Left colon (tissue), 2 donors: ENCODE results near the gene BZW2. TPM values are rescaled to one million over a fixed set of nuclear protein-coding genes. Genes with fewer than 3 reads are reported as not detected.
A peak's percentile ranks its signal among the peaks of the same experiment; 100 is the strongest.

Experiments used
- ATAC-seq: fragments of 200-7000 bp; cut with Tn5 transposase; one replicate; pipeline ENCODE4 v1.9.1; 2020; ENCODE audit warnings: mild to moderate bottlenecking, moderate library complexity
- DNase-seq, 2 donors: peaks; one replicate each; pipeline ENCODE4 v3.0.0-alpha.2; 2020
- intact Hi-C, 2 donors: fragments of 100-400 bp; cut with DNase I in 1 of 2; cut with micrococcal nuclease in 1 of 2; formaldehyde crosslinking; loops; one replicate each; pipeline versions ENCODE4 v1.11.2 to v1.14.0; 2022; cut with DNase I, micrococcal nuclease
- total RNA-seq, 2 donors: library from RNA; stranded (reverse); fragmentation: NEBNext Ultra II Directional; extraction: Animal tissue kit (Norgen Biotek cat#: 25700); gene quantifications; one replicate each; pipeline ENCODE4 v1.2.1, GENCODE V29; 2021
- donor health status: DM: no; HTN: no; CAD: no.
- donor health status: DM: yes; HTN: yes; CAD: no.

Gene BZW2
- total RNA-seq, 2 donors from 2014 or later, result 52.9 to 62.3 TPM

DNA sequence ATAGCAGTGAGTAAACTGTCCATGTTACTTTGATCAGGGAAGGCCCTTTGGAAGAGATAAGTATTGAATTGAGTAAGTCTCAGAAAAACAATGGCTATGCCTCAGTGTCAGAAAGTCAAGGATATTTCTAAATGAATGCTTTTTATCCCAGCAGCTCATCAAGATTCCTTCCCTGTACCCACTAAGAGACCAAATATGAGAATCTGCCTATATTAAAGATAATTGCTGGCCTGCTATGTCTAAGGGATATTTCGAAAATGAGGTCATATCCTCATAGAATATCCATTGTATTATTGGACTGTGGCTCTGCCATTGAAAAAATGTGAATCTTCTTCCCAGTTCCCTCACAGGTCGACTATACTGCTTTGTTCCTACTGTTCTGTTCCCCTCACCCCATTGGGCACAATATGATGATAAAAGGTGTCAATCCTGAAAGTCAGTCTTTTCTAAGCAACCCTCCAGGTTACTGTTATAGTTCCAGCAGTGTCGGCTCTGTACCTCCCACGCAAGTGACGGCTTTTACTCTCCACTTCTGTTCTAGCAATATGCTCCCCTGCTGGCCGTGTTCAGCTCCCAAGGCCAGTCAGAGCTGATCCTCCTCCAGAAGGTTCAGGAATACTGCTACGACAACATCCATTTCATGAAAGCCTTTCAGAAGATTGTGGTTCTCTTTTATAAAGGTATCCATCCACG is 51.7 kb downstream of the BZW2 start:
- intact Hi-C loops, result no loop called here
- ATAC-seq (no peak), DNase-seq (no peak)

DNA sequence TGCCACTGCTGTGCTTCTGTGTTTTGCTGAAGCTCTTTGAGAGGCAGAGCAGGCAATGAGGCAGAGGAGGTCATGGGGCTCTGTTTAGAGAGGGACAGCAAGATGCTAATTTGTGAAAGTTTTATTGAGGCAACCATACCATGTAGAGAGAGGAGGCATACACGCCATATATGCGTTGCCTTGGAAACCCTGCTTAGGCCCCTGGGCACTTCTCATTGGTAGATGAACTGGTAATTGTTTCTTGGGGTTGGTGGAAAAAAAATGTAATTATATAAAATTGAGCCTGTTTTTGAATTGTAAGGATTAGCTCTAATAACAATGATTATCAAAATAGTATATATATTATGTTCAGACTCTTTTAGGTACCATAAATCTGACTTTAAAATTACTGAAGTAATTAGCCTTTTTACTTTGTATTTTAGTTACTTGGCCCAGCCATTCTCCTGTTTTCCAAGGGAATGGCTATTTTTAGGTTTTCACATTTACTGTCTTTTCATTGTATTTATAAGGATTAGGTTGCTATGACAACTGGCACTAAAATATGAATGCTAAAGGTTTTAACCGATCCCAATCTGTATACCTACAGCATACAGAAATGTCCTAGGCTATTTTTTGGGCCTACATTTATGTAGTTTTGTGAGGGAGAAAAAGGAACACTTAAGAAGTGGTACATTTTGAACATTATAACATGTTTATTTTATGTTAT is 52.4 kb downstream of the BZW2 start:
- ATAC-seq (no peak), DNase-seq (no peak)
- intact Hi-C loops, result no loop called here

DNA sequence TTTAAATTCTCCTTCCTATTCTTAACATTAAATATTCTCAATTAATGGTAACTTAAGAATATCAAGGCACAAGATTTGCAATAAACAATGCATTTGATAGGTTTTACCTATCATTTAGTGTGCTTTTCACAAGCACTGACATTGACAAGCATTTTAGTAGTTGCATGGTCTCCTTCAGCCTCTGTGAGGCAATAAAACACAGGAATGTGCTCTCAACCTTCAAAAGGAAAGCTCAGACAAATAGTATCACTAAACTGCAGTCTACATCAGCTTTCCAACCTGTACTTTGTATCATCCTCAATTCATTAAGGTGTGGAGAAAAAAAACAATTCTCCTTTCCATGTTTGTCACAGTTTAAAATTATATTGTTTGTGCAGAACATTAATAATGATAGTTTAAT is 56.5 kb downstream of the BZW2 start:
- intact Hi-C loops, result no loop called here
- peak; percentile 54 for ATAC-seq
- DNase-seq, result no peak

DNA sequence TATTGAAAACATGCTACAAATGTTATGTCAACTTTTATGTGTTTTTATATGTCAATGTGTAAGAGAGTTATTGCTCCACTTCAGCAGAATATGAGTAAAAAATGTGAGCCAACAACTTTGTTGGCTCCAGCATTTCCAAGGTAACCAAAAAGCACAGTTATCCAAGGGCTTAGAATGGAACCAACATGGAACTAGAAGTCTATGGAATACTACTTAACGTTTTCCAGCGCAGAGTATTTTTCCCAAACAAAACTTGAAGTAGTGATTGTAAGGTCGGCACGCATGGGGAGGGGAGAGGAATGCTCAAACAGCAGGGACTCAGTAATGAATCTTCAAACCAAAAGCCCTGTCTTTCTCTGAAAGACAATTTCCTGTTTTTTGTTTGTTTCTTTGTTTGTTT is 62.5 kb downstream of the BZW2 start:
- no peak for ATAC-seq
- intact Hi-C loops, result no loop called here
- no peak for DNase-seq

DNA sequence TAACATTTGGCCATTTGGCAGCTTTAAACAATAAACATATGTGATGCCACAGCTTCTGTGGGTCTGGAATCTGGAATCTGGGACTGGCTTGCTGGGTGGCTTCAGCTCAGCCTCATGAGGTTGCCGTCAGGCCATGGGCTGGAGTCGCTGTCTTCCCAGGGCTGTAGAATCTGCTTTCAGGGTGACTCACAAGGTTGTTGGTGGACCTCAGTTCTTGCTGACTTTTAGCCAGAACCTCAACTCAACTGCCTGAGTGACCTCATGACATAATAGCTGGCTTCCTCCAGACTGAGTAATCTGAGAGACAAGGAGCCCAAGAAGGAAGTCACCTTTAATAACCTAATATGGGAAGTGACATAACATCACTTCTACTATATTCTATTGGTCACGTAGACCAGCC is 63.0 kb downstream of the BZW2 start:
- peak; percentile 34 for ATAC-seq
- intact Hi-C loops, result no loop called here

DNA sequence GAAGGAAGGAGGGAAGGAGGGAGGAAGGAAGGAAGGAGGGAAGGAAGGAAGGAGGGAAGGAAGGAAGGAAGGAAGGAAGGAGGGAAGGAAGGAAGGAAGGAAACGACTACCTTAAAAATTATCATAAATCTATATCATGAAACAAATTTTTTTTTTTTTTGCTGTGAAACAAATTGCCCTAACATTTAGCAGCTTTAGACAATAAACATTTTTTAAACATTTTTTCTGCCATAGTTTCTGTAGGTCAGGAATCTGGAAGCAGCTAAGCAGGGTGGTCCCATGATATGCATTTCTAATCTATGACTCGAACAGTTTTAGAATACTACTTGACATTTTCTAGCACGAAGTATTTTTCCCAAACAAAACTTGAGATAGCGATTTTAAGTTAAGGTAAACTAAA is 64.7 kb downstream of the BZW2 start:
- DNase-seq (no peak), ATAC-seq (no peak)
- intact Hi-C loops, result no loop called here

More for the DNA sequence above, 63.0 kb downstream of the BZW2 start:
- DNase-seq, result no peak

DNA sequence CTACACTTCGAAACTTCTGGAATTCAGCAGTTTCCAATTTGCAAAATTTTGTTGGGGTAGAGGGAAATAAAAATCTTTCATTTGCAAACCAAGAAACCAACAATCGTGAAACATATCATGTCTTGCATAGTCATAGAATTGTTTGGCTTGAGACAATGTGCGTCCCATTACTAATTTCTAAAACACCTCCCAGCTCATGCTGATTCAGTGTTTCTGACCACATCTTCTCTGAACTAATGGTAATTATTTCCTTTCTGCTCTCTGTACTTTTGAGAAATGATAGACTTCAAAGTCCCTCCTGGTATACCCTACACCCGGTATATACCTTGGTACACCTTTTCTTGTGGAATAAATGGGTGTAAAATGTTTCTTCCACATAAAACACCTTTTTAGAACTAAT is 65.7 kb downstream of the BZW2 start:
- intact Hi-C loops, result no loop called here
- DNase-seq, result no peak

DNA sequence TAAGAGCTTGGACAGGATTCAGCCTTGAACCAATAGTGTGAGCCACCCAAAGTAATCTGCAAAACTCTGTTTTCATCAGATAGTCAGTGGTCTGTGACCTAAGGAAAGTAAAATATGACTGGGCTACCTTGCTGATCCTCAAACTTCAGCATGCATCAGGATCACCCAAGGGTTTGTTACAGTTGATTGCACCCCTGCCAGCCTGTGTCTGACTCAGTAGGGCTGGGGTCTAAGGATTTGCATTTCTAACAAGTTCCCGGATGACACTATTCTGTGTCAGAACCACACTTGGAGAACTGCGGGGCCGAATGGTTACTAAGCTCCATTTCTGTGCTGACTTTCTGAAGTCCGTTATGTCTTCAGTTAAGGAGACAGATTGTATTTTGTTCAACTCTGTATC is 66.9 kb downstream of the BZW2 start:
- no peak for DNase-seq
- no peak for ATAC-seq
- intact Hi-C loops, result no loop called here

More for the DNA sequence above, 65.7 kb downstream of the BZW2 start:
- no peak for ATAC-seq

DNA sequence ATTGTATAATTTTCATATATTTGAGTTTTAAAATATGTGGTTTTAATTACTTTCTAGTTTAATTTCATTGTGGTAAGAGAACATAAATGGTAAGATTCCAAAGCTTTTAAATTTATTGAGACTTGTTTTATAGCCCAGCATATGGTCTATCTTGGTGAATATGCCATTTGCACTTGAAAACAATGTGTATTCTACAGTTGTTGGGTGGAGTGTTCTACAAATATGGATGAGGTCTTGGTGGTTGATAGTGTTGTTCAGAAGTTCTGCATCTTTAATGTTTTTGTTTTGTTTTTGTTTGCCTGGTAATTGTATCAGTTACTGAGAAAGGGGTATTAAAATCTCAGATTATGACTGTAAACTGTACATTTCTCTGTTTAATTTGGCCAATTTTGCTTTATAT is 69.9 kb downstream of the BZW2 start:
- no peak for ATAC-seq
- DNase-seq, result no peak
- intact Hi-C loops, result no loop called here

DNA sequence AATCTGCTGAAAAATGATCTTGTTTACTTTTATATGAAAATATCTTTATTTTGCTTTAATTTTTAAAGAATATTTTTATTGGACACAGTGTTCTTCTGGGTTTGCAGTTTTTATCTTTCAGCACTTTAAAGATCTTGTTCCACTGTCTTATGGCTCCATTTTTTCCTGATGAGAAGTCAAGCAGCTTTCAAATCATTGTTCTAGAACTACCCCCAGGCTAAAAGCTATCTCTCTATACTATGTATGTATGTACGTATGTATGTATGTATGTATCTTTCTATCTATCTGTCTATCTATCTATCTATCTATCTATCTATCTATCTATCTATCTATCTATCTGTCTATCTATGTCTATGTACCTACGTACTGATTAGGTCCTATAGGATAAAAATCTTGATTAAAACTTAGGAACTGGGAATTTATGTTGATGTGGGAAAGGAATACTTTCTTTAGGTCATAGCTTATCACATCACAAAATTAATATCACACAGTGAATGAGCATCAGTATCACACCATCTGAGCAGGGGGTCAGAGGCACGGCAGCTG is 72.2 kb downstream of the BZW2 start:
- no peak for DNase-seq
- intact Hi-C loops, result no loop called here
- ATAC-seq, result no peak

DNA sequence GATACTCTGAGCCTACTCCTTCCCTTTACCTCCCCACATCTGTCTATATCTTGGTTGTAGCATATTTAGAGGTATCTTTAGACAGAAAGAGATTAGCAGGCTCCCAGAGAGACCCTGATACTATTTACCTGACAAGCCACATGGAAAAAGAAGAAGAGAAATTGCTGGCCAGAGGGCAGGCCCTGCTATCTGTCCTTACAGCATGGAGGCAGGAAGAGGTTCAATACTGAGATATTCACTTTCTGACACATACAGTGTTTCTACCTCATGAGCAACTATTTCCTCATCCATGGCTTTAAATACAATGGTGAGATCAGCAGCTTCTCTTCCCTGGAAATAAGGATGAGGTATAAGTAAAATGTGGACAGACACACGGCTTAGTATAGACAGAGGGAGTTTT is 73.7 kb downstream of the BZW2 start:
- intact Hi-C loops, result no loop called here
- DNase-seq, result no peak

DNA sequence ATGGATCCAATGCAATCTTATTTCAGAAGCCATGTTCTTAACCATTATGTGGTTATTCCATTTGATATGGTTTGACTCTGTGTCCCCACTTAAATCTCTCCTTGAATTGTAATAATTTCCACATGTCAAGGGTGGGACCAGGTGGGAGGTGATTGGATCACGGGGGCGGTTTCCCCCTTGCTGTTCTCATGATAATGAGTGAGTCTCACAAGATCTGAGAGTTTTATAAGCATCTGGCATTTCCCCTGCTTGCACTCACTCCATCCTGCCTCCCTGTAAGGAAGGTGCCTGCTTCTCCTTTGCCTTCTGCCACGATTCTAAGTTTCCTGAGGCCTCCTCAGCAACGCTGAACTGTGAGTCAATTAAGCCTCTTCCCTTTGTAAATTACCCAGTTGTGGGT is 75.6 kb downstream of the BZW2 start:
- ATAC-seq (no peak), DNase-seq (no peak)
- intact Hi-C loops, result no loop called here

More for the DNA sequence above, 73.7 kb downstream of the BZW2 start:
- ATAC-seq, result peak; percentile 64

DNA sequence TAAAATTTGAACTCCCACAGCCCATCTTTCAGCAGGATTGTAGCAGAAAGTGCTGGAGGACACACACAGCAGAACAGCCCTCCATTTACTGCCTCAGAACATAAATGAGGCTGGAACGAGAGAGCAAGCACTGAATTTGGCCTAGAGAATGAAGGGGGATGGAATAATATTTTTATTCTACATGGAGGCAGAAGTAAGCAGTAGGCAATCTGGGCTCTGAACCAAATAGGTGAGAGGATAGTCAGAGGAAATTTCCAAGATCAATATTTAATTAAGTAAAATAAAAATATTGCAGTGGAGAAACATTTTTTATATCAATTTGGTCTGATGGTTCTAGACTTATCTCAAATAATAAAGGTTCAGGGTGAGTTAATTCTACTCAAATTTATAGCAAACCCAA is 78.4 kb downstream of the BZW2 start:
- ATAC-seq, result no peak
- DNase-seq, result no peak
- intact Hi-C loops, result no loop called here

DNA sequence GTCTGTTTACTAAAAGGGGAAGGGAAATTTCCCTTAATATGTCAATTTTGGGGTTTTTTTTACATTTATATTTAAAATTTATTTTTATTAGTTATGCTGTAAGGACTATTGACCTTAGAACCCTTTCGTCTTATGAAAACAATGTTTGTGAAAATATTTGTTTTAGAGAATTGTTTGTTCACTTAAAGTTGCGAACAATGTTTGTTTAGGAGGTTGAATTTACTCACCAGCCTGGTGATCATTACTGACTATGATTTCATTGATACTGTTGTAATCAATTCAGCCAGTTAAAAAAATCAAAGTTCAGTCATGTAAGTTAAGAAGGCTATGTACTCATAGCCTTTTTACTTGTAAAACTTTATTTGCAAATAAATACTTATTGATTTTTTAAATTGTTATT is 80.2 kb downstream of the BZW2 start:
- no peak for ATAC-seq
- no peak for DNase-seq
- intact Hi-C loops, result no loop called here

DNA sequence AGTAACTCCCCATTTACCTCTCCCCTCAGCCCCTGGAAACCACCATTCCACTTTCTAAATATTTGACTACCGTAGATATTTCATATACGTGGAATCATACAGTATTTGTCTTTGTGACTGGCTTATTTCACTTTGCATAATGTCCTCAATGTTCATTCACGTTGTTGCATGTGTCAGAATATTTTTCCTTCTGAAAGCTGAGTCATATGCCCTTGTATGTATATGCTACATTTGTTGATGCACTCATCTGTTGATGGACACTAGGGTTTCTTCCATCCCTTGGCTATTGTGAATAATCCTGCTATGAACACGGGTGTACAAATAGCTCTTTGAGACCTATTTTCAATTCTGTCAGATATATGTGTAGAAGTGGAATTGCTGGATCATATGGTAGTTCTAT is 81.8 kb downstream of the BZW2 start:
- ATAC-seq (no peak), DNase-seq (no peak)
- intact Hi-C loops, result no loop called here

DNA sequence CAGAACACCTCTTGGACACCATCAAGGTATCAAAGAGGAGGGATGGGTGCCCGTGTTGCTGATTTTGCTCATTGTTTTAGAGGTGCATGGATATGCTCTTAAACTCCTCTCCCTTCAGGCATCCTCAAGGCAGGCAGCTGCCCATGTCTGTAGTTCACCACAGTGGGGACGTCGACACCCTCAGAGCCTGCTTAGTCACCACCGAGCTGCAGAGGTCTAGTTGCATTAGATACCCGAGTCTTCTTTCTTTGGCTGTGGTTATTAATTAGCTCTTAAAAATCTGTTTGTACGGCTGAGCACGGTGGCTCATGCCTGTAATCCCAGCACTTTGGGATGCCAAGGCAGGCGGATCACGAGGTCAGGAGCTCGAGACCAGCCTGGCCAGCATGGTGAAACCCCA is 82.8 kb downstream of the BZW2 start:
- DNase-seq (no peak), ATAC-seq (no peak)
- intact Hi-C loops, result no loop called here

DNA sequence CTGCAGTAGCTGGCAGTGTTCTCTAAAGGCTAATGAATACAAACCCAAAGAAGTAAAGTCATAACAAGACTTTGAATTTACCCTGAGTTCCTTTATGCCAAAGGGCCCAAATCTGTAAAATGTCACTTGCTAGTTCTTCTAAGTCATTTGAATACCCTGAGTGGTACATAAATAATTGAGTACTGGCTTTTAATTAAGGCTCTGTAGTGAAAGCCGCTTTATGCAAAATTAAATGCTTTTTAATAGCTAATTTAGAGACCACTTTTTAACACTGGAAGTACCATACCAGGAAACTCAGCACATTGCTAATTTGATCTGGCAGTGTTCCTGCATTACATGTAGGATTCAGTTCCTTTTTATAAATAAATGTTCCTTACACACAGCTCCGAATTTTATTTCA is 83.6 kb downstream of the BZW2 start:
- no peak for DNase-seq
- no peak for ATAC-seq
- intact Hi-C loops, result no loop called here

DNA sequence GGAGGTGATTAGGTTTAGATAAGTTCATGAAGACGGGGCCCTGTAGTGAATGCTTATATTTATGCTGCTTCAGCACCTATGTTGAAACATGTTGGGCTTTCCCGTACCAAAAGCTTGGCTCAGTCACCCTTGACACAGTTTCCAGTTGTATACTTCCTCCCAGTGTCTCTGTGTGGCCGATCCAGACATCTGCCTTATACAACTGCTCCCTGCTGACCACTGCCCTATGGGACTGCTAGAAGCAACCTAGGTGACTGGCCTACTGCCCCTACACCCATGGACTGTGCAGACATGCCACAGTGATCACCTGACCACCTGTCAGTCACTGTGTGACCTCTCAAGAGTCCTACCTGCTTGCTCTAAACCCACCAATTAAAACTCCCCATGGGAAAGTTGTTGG is 85.0 kb downstream of the BZW2 start:
- ATAC-seq (no peak), DNase-seq (no peak)
- intact Hi-C loops, result no loop called here

DNA sequence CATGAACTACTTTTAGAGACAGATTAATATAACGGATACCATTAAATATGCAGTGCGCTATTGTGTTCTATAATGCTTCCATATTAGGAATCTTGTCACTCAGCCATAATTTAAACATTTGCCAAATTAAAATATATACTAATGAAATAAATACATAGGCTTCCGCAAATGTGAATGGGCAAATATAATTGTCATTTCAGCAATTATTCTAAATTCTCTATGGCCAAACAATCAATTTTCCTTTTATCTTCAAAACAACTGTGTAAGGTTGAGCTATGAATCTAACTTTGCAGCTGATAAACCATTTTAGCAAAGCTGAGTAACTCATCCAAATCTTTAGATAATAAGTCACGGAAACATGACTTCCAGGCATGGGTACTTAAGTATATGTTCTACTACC is 86.8 kb downstream of the BZW2 start:
- ATAC-seq (no peak), DNase-seq (no peak)
- intact Hi-C loops, result no loop called here

DNA sequence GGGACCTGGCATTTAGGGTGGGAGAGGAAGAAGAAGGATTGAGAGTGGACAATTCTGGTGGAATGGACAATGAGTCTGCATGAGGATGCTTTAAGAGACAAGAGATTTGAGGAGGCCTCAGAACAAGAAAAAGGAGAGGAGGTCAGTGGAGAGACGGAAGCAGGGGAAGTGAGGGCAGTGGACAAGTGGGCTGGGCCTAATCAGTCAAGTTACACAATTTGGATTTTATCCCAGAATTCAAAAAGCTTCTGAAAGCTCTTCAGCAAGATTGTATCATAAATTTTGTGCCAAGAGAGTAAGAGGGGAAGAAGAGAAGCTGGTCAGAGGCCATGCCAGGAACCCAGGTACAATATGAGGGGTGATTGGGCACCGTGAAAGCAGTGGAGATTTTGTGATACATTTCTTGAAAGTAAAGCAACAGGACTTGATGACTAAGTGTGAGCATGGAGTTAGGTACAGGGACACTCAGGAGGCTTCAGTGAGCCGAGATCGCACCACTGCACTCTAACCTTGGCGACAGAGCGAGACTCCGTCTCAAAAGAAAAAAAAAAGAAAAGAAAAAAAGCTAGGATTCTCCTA is 88.3 kb downstream of the BZW2 start:
- DNase-seq (no peak), ATAC-seq (no peak)
- intact Hi-C loops, result no loop called here
